ENCODE results near the gene ZSCAN5B.

ZSCAN5B gene

GRCh38 chr19:56159622-56160271, 37.8 kb downstream of the ZSCAN5B start:
- Histone ChIP-seq H3K27me3 (ENCODE audit: low read length) (no peaks in the 10 kb centered on the region), H4K20me1 (ENCODE audit: low read depth, low read length) (no peaks in the 10 kb centered on the region), H3K9ac (ENCODE audit: low read length) (no peak overlapping the region), H3K36me3 (ENCODE audit: low read length) (no peaks in the 10 kb centered on the region), H3K4me2 (ENCODE audit: low read depth, low read length, poor library complexity, severe bottlenecking) (no peak overlapping the region), H3K79me2 (ENCODE audit: insufficient read depth, low read length) (no peaks in the 10 kb centered on the region), H3K9me2 (replicated peaks; ENCODE audit: insufficient read depth, low read length) (no peaks in the 10 kb centered on the region), H3K4me3 (ENCODE audit: insufficient read depth, low read length, poor library complexity, severe bottlenecking) (no peak overlapping the region), H2AFZ (ENCODE audit: low read depth, low read length, severe bottlenecking) (no peak overlapping the region), H3F3A (ENCODE audit: insufficient read depth) (no peaks in the 10 kb centered on the region), H3K27ac (ENCODE audit: low read depth, low read length) (no peak overlapping the region), H3K9me3 (ENCODE audit: insufficient read depth, low read length) (no peaks in the 10 kb centered on the region)
- TF ChIP-seq CTCF (IDR thresholded peaks at IDR 0.05; ENCODE audit: insufficient read depth, low read length, poor library complexity, severe bottlenecking) (no peak), EZH2phosphoT487 (conservative IDR thresholded peaks at IDR 0.05; ENCODE audit: low read length) (no peak)

GRCh38 chr19:56159009-56159559, 38.5 kb downstream of the ZSCAN5B start:
- TF ChIP-seq EZH2phosphoT487 (conservative IDR thresholded peaks at IDR 0.05; ENCODE audit: low read length) (no peak), CTCF (IDR thresholded peaks at IDR 0.05; ENCODE audit: insufficient read depth, low read length, poor library complexity, severe bottlenecking) (no peak)
- no peak overlapping the region for H3K4me2 ChIP-seq (ENCODE audit: low read depth, low read length, poor library complexity, severe bottlenecking)
- no peak overlapping the region for H3K27ac ChIP-seq (ENCODE audit: low read depth, low read length)
- H3K27me3 ChIP-seq (ENCODE audit: low read length), result no peaks in the 10 kb centered on the region
- H3K4me3 ChIP-seq (ENCODE audit: insufficient read depth, low read length, poor library complexity, severe bottlenecking), result no peak overlapping the region
- H3K9me2 ChIP-seq (replicated peaks; ENCODE audit: insufficient read depth, low read length), result no peaks in the 10 kb centered on the region
- no peaks in the 10 kb centered on the region for H4K20me1 ChIP-seq (ENCODE audit: low read depth, low read length)
- no peaks in the 10 kb centered on the region for H3F3A ChIP-seq (ENCODE audit: insufficient read depth)
- H2AFZ ChIP-seq (ENCODE audit: low read depth, low read length, severe bottlenecking), result no peak overlapping the region
- H3K79me2 ChIP-seq (ENCODE audit: insufficient read depth, low read length), result no peaks in the 10 kb centered on the region
- H3K9me3 ChIP-seq (ENCODE audit: insufficient read depth, low read length), result no peaks in the 10 kb centered on the region
- H3K36me3 ChIP-seq (ENCODE audit: low read length), result no peaks in the 10 kb centered on the region
- H3K9ac ChIP-seq (ENCODE audit: low read length), result no peak overlapping the region

- Histone ChIP-seq H3K9me2 (replicated peaks; ENCODE audit: insufficient read depth, low read length) (no peaks in the 10 kb centered on the region), H4K20me1 (ENCODE audit: low read depth, low read length) (no peaks in the 10 kb centered on the region), H3K4me3 (ENCODE audit: insufficient read depth, low read length, poor library complexity, severe bottlenecking) (no peak overlapping the region), H2AFZ (ENCODE audit: low read depth, low read length, severe bottlenecking) (no peak overlapping the region), H3K27ac (ENCODE audit: low read depth, low read length) (no peak overlapping the region), H3K9ac (ENCODE audit: low read length) (no peak overlapping the region), H3K36me3 (ENCODE audit: low read length) (no peaks in the 10 kb centered on the region), H3K4me2 (ENCODE audit: low read depth, low read length, poor library complexity, severe bottlenecking) (no peak overlapping the region), H3K9me3 (ENCODE audit: insufficient read depth, low read length) (no peaks in the 10 kb centered on the region), H3F3A (ENCODE audit: insufficient read depth) (no peaks in the 10 kb centered on the region), H3K79me2 (ENCODE audit: insufficient read depth, low read length) (no peaks in the 10 kb centered on the region), H3K27me3 (ENCODE audit: low read length) (no peaks in the 10 kb centered on the region)
- TF ChIP-seq EZH2phosphoT487 (conservative IDR thresholded peaks at IDR 0.05; ENCODE audit: low read length) (no peak), CTCF (IDR thresholded peaks at IDR 0.05; ENCODE audit: insufficient read depth, low read length, poor library complexity, severe bottlenecking) (no peak)
Measured at GRCh38 chr19:56158170-56158757, 39.3 kb downstream of the ZSCAN5B start.

Measured in SU-DHL-6 (cell line).